ENCODE data around the gene PPAT. TPM values are rescaled to one million over a fixed set of nuclear protein-coding genes. Genes with fewer than 3 reads are reported as not detected.

Gene PPAT
- total RNA-seq = 1 to 10 TPM; 4.3 to 8.9 (median 6.2) TPM
- 13.3 TPM for total RNA-seq (2013)

DNA sequence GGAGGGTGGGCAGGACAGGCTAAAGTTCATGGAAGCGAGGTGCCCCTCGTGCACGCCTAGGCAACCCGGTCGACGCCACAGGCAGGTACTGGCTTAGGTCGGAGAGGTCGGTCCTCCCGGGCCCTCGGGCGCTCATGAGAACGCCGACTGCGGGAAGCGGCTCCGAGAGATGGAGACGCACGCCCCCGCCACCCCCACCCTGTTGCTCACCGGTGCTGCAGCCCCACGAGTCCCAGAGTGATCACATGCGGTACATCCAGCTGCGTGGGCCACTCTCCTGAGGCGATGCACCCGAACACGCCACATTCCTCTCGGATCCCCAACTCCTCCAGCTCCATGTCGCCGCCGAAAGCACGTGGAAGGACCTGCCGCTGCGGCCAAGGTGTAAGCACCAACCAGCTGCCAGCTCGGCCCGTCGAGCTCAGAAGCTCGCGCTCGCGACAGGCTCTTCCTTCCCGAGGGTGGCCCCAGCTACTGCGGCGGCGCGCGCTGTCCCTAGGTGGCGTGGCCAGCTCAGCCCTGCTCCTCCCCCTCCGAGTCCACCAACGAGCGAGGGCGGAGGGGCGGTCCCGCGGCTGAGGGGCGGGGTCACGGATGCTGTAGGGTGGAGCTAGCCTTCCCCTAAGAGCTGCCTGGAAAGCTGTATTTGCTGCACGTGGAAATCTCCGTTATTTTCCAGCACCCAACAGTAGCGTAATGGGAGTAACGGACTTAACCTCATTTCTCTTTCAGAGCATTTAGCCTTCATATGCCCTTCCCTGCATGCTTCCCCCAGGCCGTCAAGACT is at the start of gene PPAT:
PPAT (minus strand) TSS at position 476 of the 787 bp plus-strand sequence; CDS start at position 338, 138 bp downstream.
- no peaks in the 10 kb centered on the region for H3K27me3 Mint-ChIP-seq (ENCODE audit: low read depth in 2 of 2)
- peaks cover 18% of the 10 kb centered on the region for H3K4me1 ChIP-seq (ENCODE audit: control insufficient read depth, insufficient read depth, low read length)
- DNase-seq = peak; percentile 99
- under 1% methylated on average over 61 of the region's 61 CpGs for WGBS (ENCODE audit: insufficient coverage)
- TF ChIP-seq, protein P1, sequence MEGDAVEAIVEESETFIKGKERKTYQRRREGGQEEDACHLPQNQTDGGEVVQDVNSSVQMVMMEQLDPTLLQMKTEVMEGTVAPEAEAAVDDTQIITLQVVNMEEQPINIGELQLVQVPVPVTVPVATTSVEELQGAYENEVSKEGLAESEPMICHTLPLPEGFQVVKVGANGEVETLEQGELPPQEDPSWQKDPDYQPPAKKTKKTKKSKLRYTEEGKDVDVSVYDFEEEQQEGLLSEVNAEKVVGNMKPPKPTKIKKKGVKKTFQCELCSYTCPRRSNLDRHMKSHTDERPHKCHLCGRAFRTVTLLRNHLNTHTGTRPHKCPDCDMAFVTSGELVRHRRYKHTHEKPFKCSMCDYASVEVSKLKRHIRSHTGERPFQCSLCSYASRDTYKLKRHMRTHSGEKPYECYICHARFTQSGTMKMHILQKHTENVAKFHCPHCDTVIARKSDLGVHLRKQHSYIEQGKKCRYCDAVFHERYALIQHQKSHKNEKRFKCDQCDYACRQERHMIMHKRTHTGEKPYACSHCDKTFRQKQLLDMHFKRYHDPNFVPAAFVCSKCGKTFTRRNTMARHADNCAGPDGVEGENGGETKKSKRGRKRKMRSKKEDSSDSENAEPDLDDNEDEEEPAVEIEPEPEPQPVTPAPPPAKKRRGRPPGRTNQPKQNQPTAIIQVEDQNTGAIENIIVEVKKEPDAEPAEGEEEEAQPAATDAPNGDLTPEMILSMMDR (IDR thresholded peaks at IDR 0.05) = no peak
- H3K27ac Mint-ChIP-seq = peak within 1 kb of the TSS; percentile 89 to 91
- H3K36me3 Mint-ChIP-seq = no peaks in the 10 kb centered on the region
- peak within 1 kb of the TSS; percentile 97 for H3K4me3 Mint-ChIP-seq
- peak within 1 kb of the TSS; percentile 89 for H3K27ac ChIP-seq (ENCODE audit: low read length)
- peak; percentile 84 to 96 (median 85) for ATAC-seq
- no peaks in the 10 kb centered on the region for H3K36me3 ChIP-seq (ENCODE audit: control insufficient read depth, insufficient read depth, low read length)
- intact Hi-C loops (cut with micrococcal nuclease) = loop anchor here (2.0 to 5.0 kb wide), 3 partner anchors 217 to 487 kb away; partner anchors contain the start of genes CEP135 and REST
- no peaks in the 10 kb centered on the region for H3K9me3 ChIP-seq (ENCODE audit: control insufficient read depth, insufficient read depth, low read length)
- H3K4me1 Mint-ChIP-seq = peaks cover 26 to 28% of the 10 kb centered on the region in 2 donors
- peak within 1 kb of the TSS; percentile 82 for H3K4me3 ChIP-seq (ENCODE audit: low read length)
- no peaks in the 10 kb centered on the region for H3K27me3 ChIP-seq (ENCODE audit: control insufficient read depth, insufficient read depth, low read length)
- H3K9me3 Mint-ChIP-seq = no peaks in the 10 kb centered on the region

GRCh38 chr4:56480691-56481090 is 45.3 kb upstream of the PPAT start:
- Histone ChIP-seq H3K4me1 (ENCODE audit: control insufficient read depth, insufficient read depth, low read length) (no peaks in the 10 kb centered on the region), H3K36me3 (ENCODE audit: control insufficient read depth, insufficient read depth, low read length) (peaks cover 82% of the 10 kb centered on the region), H3K27me3 (ENCODE audit: control insufficient read depth, insufficient read depth, low read length) (no peaks in the 10 kb centered on the region), H3K4me3 (ENCODE audit: low read length) (no peak overlapping the region), H3K9me3 (ENCODE audit: control insufficient read depth, insufficient read depth, low read length) (no peaks in the 10 kb centered on the region), H3K27ac (ENCODE audit: low read length) (no peak overlapping the region)
- peaks cover 20% of the 10 kb centered on the region for H3K36me3 Mint-ChIP-seq
- no peaks in the 10 kb centered on the region for H3K9me3 Mint-ChIP-seq
- WGBS (ENCODE audit: insufficient coverage) = 100% methylated on average over 2 of the region's 3 CpGs
- ATAC-seq = no peak
- H3K27me3 Mint-ChIP-seq (ENCODE audit: low read depth in 2 of 2) = no peaks in the 10 kb centered on the region
- no peak overlapping the region for H3K27ac Mint-ChIP-seq
- no peak overlapping the region for H3K4me3 Mint-ChIP-seq
- no peaks in the 10 kb centered on the region for H3K4me1 Mint-ChIP-seq
- TF ChIP-seq, protein P1 (IDR thresholded peaks at IDR 0.05) = no peak
- DNase-seq = no peak
- intact Hi-C loops (cut with micrococcal nuclease) = no loop called here

DNA sequence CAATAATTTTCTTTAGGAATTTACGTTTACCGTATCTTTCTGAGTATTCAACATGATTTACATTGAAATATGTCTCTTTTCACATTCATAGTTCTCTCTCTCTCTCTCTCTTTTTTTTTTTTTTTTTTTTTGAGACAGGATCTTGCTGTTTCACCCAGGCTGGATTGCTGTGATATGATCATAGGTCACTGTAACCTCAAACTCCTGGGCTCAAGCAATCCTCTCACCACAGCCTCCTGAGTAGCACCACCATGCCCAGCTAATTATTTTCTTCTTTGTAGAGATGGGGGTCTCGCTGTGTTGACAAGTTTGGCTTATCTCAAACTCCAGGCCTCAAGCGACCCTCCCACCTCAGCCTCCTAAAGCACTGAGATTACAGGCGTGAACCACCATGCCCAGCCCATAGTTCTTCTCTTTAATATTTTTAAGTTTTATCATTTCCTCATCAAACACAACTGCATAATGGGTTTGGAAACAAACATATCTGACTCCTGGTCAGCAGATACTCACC is 41.8 kb upstream of the PPAT start:
- H3K27me3 ChIP-seq (ENCODE audit: control insufficient read depth, insufficient read depth, low read length) = no peaks in the 10 kb centered on the region
- H3K4me3 Mint-ChIP-seq = no peak overlapping the region
- H3K4me1 Mint-ChIP-seq = no peaks in the 10 kb centered on the region
- ATAC-seq = no peak
- peaks cover 79% of the 10 kb centered on the region for H3K36me3 ChIP-seq (ENCODE audit: control insufficient read depth, insufficient read depth, low read length)
- DNase-seq = no peak
- TF ChIP-seq, protein P1 (IDR thresholded peaks at IDR 0.05) = no peak
- no peaks in the 10 kb centered on the region for H3K9me3 ChIP-seq (ENCODE audit: control insufficient read depth, insufficient read depth, low read length)
- no peaks in the 10 kb centered on the region for H3K9me3 Mint-ChIP-seq
- 93% methylated on average over 4 of the region's 5 CpGs for WGBS (ENCODE audit: insufficient coverage)
- H3K4me3 ChIP-seq (ENCODE audit: low read length) = no peak overlapping the region
- no peak overlapping the region for H3K27ac Mint-ChIP-seq
- H3K4me1 ChIP-seq (ENCODE audit: control insufficient read depth, insufficient read depth, low read length) = no peaks in the 10 kb centered on the region
- peaks cover 20% of the 10 kb centered on the region for H3K36me3 Mint-ChIP-seq
- H3K27me3 Mint-ChIP-seq (ENCODE audit: low read depth in 2 of 2) = no peaks in the 10 kb centered on the region
- H3K27ac ChIP-seq (ENCODE audit: low read length) = no peak overlapping the region
- intact Hi-C loops (cut with micrococcal nuclease) = no loop called here

Measured in natural killer cell (primary cell).